Endothelial cell of umbilical vein (primary cell): ENCODE measurements around the gene SORCS1. TPM values are rescaled to one million over a fixed set of nuclear protein-coding genes. Genes with fewer than 3 reads are reported as not detected.

Experiments
- BruUV-seq: library from RNA; stranded (reverse); fragments of 400-500 nt; replicated peaks from 2 replicates; lab custom pipeline; 2021; lab: Mats Ljungman, UMichigan
- CTCF ChIA-PET: fragments of 300-600, 350-600 bp; sonication (Branson Sonifier 250); formaldehyde crosslinking; loops from one replicate; lab custom pipeline; 2021; ENCODE audit warnings: antibody characterized with exemption, inconsistent platforms; lab: Charles Lee
- POLR2A ChIA-PET: fragments of 300-600, 350-600 bp; sonication (Branson Sonifier 250); formaldehyde crosslinking; loops from one replicate; lab custom pipeline; 2021; ENCODE audit warnings: antibody characterized with exemption, inconsistent platforms; lab: Charles Lee
- DNase-seq: peaks from one replicate; pipeline ENCODE4 v3.0.0-alpha.2; 2011; ENCODE audit warnings: low read depth, low spot score
- FAIRE-seq: peaks from 2 replicates; lab custom pipeline; 2011; peaks lifted over from hg19 to GRCh38; lab: Jason Lieb, UNC
- H2AFZ ChIP-seq: 2 replicates; pipeline ENCODE4 v1.6.0; 2012; ENCODE audit warnings: low read depth, low read length, control low read depth, inconsistent platforms
- H3K27ac ChIP-seq: 2 replicates; pipeline ENCODE4 v1.5.1; 2011; ENCODE audit warnings: low read depth, mild to moderate bottlenecking, control low read depth, low read length, moderate library complexity; ENCODE audit not compliant: insufficient read depth
- H3K27me3 ChIP-seq, 2 experiments: 2 replicates each; pipeline versions ENCODE4 v1.6.0 to v1.6.1; 2011; ENCODE audit warnings: low read length in 2 of 2, mixed read lengths in 1 of 2; ENCODE audit not compliant: control insufficient read depth in 2 of 2, insufficient read depth in 2 of 2
- H3K36me3 ChIP-seq, 2 experiments: 2 replicates in 1 of 2; 3 replicates in 1 of 2; pipeline ENCODE4 v1.5.1; 2011; ENCODE audit warnings: low read length in 2 of 2, mild to moderate bottlenecking in 1 of 2, moderate library complexity in 1 of 2; ENCODE audit not compliant: control insufficient read depth in 2 of 2, insufficient read depth in 2 of 2; ENCODE audit errors: extremely low read depth in 1 of 2
- H3K4me1 ChIP-seq: 3 replicates; pipeline ENCODE4 v1.5.1; 2011; ENCODE audit warnings: mild to moderate bottlenecking, low read length; ENCODE audit not compliant: control insufficient read depth, insufficient read depth; ENCODE audit errors: extremely low read depth
- H3K4me2 ChIP-seq: 2 replicates; pipeline ENCODE4 v1.6.1; 2011; ENCODE audit warnings: low read length, control low read depth, mixed read lengths; ENCODE audit not compliant: insufficient read depth
- H3K4me3 ChIP-seq, 3 experiments: fragments of 200-600 bp in 1 of 3; sonication (generic), shearing (Covaris generic) in 1 of 3; replicated peaks in 1 of 3; 2 replicates each; pipeline ENCODE4 v1.5.1; 2011 to 2016; ENCODE audit warnings: control low read depth in 3 of 3, low read length in 3 of 3, mild to moderate bottlenecking in 2 of 3, inconsistent platforms in 1 of 3, low read depth in 1 of 3, moderate library complexity in 1 of 3; ENCODE audit not compliant: insufficient read depth in 1 of 3
- H3K79me2 ChIP-seq: 2 replicates; pipeline ENCODE4 v1.6.0; 2012; ENCODE audit warnings: low read length, inconsistent platforms; ENCODE audit not compliant: control insufficient read depth, insufficient read depth
- H3K9ac ChIP-seq: replicated peaks from 2 replicates; pipeline ENCODE3; 2011; ENCODE audit warnings: low read length, control low read depth; ENCODE audit not compliant: insufficient read depth; ENCODE audit errors: extremely low read depth
- H3K9me1 ChIP-seq: replicated peaks from 3 replicates; pipeline ENCODE4 v1.6.0; 2011; ENCODE audit warnings: mild to moderate bottlenecking, low read length; ENCODE audit not compliant: control insufficient read depth, insufficient read depth; ENCODE audit errors: extremely low read depth
- H3K9me3 ChIP-seq: replicated peaks from 2 replicates; pipeline ENCODE4 v1.5.1; 2012; ENCODE audit warnings: low read length, inconsistent platforms; ENCODE audit not compliant: control insufficient read depth, insufficient read depth
- H4K20me1 ChIP-seq: replicated peaks from 2 replicates; pipeline ENCODE3; 2011; ENCODE audit warnings: mild to moderate bottlenecking, low read length; ENCODE audit not compliant: control insufficient read depth, insufficient read depth; ENCODE audit errors: extremely low read depth
- EZH2 ChIP-seq: IDR thresholded peaks from 2 replicates; pipeline ENCODE4 v1.6.1; 2012; ENCODE audit warnings: borderline replicate concordance, low read depth, mild to moderate bottlenecking, moderate library complexity, low read length, inconsistent platforms; ENCODE audit not compliant: severe bottlenecking
- FOS ChIP-seq: IDR thresholded peaks from 2 replicates; pipeline ENCODE4 v1.6.1; 2011; ENCODE audit warnings: mild to moderate bottlenecking, low read length, moderate library complexity, borderline replicate concordance; ENCODE audit not compliant: insufficient read depth
- GATA2 ChIP-seq: IDR thresholded peaks from 2 replicates; pipeline ENCODE4 v1.7.0; 2011; ENCODE audit warnings: low read depth, mild to moderate bottlenecking, moderate library complexity, mixed read lengths, low read length; ENCODE audit not compliant: insufficient read length, insufficient read depth
- JUN ChIP-seq: IDR thresholded peaks from 2 replicates; pipeline ENCODE4 v1.6.1; 2011; ENCODE audit warnings: borderline replicate concordance, low read depth; ENCODE audit not compliant: insufficient read length, insufficient read depth
- MYC ChIP-seq: IDR thresholded peaks from one replicate; pipeline ENCODE4 v1.6.1; 2011; ENCODE audit warnings: mild to moderate bottlenecking, low read depth, low read length
- POLR2A ChIP-seq: IDR thresholded peaks from 2 replicates; pipeline ENCODE4 v1.6.1; 2012; ENCODE audit warnings: low read depth, mild to moderate bottlenecking, control low read depth, low read length
- POLR2AphosphoS5 ChIP-seq: IDR thresholded peaks from 2 replicates; pipeline ENCODE4 v1.6.1; 2012; ENCODE audit warnings: low read depth, mild to moderate bottlenecking, control low read depth, low read length, moderate library complexity; ENCODE audit not compliant: insufficient read depth
- dilution Hi-C: fragments of 300-500 bp; cut with MboI; formaldehyde crosslinking; loops from one replicate; pipeline ENCODE4 v1.15.0; 2019; ENCODE audit warnings: low sequenced_read_pairs; ENCODE audit not compliant: extremely low pct_ligation_motif_present
- intact Hi-C: fragments of 100-400 bp; cut with micrococcal nuclease; formaldehyde crosslinking; loops from one replicate; pipeline ENCODE4 v1.10.0; 2022
- polyA plus RNA-seq, 4 experiments: library from polyadenylated mRNA; depleted of rRNA in 3 of 4; stranded (reverse) in 3 of 4; unstranded in 1 of 4; fragments of >200 nt; gene quantifications; 2 replicates each; pipeline versions ENCODE4 v1.2.1 to v1.2.3, GENCODE V29; 2011 to 2012; ENCODE audit warnings: missing spikeins in 1 of 4
- total RNA-seq: library from RNA; stranded (reverse); gene quantifications from 2 replicates; pipeline ENCODE4 v1.2.3, GENCODE V29; 2021
- TF ChIP-seq, protein P1 (sequence below), 2 donors: IDR thresholded peaks; 1 replicate in 1 of 2; 2 replicates in 1 of 2; pipeline ENCODE4 v1.5.1; 2011; ENCODE audit warnings: low read length in 2 of 2, mild to moderate bottlenecking in 2 of 2, moderate library complexity in 2 of 2, control low read depth in 1 of 2, inconsistent platforms in 1 of 2, low read depth in 1 of 2; ENCODE audit not compliant: insufficient read depth in 1 of 2; ENCODE audit errors: extremely low read depth in 1 of 2
- TF ChIP-seq, protein P2 (sequence below): IDR thresholded peaks from 2 replicates; pipeline ENCODE4 v1.6.1; 2011; ENCODE audit not compliant: insufficient read depth, insufficient read length

SORCS1 gene
- total and polyA plus RNA-seq, 2 donors (not counting 3 experiments of a cell fraction or from before 2014, with no cell fraction given) = not detected

DNA sequence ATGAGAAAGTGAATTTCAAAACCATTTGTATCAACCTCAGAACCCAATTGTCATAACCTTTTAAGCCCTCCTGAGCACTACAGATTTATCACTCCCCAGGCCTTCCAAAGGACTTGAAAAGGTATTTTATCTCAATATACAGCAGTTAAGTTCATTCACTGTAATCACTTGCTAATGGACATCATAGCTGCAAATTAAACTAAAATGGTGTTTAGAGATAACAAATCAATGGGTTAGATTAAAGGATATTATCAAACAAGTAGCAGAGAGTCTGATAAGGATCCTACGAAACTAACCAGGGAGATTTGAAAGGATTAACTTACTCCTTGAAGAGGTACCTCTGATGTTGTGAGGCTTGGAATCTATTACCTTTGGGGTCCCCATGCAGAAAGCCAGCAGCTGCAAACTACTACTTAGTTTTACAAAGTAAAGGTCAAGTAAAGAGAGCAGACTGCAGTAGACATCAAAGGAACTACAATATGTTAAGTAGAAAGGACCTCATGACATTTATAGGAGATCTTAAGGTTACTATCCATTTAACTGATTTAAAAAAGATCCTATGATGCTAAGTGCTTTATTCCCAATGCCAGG is 359.4 kb downstream of the SORCS1 start:
- Histone ChIP-seq H2AFZ (no peak overlapping the region), H4K20me1 (no peaks in the 10 kb centered on the region), H3K4me1 (no peaks in the 10 kb centered on the region), H3K4me2 (no peak overlapping the region), H3K27me3 (no peaks in the 10 kb centered on the region), H3K9ac (no peak overlapping the region), H3K27ac (no peak overlapping the region), H3K79me2 (no peaks in the 10 kb centered on the region), H3K36me3 (no peaks in the 10 kb centered on the region), H3K9me1 (no peaks in the 10 kb centered on the region), H3K4me3 (no peak overlapping the region), H3K9me3 (peaks cover 4% of the 10 kb centered on the region)
- no TSS peak for BruUV-seq
- ChIA-PET CTCF (no interaction called here), POLR2A (no interaction called here)
- intact Hi-C loops = no loop called here
- DNase-seq = no peak
- TF ChIP-seq EZH2 (no peak), FOS (no peak), POLR2AphosphoS5 (no peak), JUN (no peak), MYC (no peak), POLR2A (no peak)
- no peak for FAIRE-seq
- dilution Hi-C loops = no loop called here

DNA sequence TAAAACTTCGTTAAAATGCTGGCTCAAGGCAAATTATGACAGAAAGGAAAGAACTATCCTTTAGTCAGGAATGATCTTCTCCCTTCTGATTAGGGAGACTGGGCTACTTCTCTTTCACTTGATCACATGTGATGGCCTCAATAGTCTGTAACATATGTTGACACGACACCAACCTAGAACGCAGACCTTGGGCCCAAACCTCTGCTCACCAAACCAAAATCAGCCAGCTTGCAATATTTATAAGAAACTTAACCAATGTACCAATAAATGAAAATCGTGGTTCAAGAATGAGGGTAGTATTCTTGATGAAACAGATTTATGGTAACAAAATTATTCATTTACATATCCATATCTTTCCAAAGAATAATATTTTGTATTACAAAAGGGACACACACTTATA is 361.6 kb downstream of the SORCS1 start:
- FAIRE-seq (no peak), DNase-seq (no peak)
- ChIA-PET POLR2A (no interaction called here), CTCF (no interaction called here)
- H3K79me2 ChIP-seq = no peaks in the 10 kb centered on the region
- H3K9me3 ChIP-seq = peaks cover 4% of the 10 kb centered on the region
- no peaks in the 10 kb centered on the region for H3K9me1 ChIP-seq
- H3K4me2 ChIP-seq = no peak overlapping the region
- no peaks in the 10 kb centered on the region for H4K20me1 ChIP-seq
- no peaks in the 10 kb centered on the region for H3K27me3 ChIP-seq
- H3K36me3 ChIP-seq = no peaks in the 10 kb centered on the region
- TF ChIP-seq FOS (no peak), JUN (no peak), GATA2 (no peak), POLR2A (no peak), MYC (no peak), EZH2 (no peak), POLR2AphosphoS5 (no peak)
- TF ChIP-seq, protein P1, sequence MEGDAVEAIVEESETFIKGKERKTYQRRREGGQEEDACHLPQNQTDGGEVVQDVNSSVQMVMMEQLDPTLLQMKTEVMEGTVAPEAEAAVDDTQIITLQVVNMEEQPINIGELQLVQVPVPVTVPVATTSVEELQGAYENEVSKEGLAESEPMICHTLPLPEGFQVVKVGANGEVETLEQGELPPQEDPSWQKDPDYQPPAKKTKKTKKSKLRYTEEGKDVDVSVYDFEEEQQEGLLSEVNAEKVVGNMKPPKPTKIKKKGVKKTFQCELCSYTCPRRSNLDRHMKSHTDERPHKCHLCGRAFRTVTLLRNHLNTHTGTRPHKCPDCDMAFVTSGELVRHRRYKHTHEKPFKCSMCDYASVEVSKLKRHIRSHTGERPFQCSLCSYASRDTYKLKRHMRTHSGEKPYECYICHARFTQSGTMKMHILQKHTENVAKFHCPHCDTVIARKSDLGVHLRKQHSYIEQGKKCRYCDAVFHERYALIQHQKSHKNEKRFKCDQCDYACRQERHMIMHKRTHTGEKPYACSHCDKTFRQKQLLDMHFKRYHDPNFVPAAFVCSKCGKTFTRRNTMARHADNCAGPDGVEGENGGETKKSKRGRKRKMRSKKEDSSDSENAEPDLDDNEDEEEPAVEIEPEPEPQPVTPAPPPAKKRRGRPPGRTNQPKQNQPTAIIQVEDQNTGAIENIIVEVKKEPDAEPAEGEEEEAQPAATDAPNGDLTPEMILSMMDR (IDR thresholded peaks at IDR 0.05; ENCODE audit: extremely low read depth in 1 of 2, insufficient read depth in 1 of 2, low read depth in 1 of 2, low read length in 2 of 2) = no peak
- TF ChIP-seq, protein P2, sequence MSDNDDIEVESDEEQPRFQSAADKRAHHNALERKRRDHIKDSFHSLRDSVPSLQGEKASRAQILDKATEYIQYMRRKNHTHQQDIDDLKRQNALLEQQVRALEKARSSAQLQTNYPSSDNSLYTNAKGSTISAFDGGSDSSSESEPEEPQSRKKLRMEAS = no peak
- intact Hi-C loops (no loop called here), dilution Hi-C loops (no loop called here)
- no peak overlapping the region for H3K9ac ChIP-seq
- H3K27ac ChIP-seq = no peak overlapping the region
- H3K4me3 ChIP-seq = no peak overlapping the region
- H2AFZ ChIP-seq = no peak overlapping the region
- no TSS peak for BruUV-seq
- H3K4me1 ChIP-seq = no peaks in the 10 kb centered on the region
